ENCODE measurements around the gene TACR2.
"Not testable (repeated sequence)": the region's sequence is repeated elsewhere in the genome, so short reads cannot be mapped to it uniquely, and the experiment has no call there.

TACR2 gene

DNA sequence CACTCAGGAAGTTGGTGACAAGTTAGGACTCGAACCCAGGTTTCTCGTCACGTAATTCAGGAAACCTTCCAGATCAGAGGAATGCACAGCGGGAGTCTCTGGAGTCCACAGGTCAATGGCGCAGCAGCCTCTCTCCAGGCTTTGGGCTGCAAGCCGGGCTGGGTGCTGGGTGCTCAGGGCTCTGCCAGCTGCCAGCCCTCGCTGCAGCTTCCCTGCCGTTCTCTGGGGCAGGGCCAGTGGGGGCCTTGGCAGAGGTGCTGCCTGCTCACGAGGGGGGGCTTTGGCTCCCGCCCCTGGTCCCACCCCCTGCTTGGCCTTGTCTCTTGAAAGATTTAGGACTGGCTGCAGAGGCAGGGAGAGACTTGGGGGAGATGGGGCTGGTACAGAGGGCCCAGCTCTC, at the start of gene TACR2:
TACR2 (minus strand) TSS at position 224 of the 400 bp plus-strand sequence. CDS start 595 bp downstream, outside the sequence.
- DNase-seq: no peak

DNA sequence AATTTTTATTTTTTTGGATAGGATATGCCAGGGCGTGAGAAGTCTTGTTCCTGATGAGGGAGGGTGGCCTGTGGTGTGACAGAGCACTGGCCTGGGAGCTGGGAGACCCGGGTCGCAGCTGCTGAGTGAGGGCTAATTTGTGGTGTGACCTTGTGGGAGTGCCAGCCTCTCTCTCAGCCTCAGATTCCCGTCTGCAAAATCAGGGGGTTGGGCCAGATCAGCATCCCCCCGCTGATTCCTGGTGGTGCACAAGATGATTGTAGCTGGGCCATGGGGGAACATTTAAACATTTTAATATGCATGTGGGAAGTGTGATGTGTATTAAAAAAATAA, 49.4 kb upstream of the TACR2 start:
- DNase-seq: no peak

DNA sequence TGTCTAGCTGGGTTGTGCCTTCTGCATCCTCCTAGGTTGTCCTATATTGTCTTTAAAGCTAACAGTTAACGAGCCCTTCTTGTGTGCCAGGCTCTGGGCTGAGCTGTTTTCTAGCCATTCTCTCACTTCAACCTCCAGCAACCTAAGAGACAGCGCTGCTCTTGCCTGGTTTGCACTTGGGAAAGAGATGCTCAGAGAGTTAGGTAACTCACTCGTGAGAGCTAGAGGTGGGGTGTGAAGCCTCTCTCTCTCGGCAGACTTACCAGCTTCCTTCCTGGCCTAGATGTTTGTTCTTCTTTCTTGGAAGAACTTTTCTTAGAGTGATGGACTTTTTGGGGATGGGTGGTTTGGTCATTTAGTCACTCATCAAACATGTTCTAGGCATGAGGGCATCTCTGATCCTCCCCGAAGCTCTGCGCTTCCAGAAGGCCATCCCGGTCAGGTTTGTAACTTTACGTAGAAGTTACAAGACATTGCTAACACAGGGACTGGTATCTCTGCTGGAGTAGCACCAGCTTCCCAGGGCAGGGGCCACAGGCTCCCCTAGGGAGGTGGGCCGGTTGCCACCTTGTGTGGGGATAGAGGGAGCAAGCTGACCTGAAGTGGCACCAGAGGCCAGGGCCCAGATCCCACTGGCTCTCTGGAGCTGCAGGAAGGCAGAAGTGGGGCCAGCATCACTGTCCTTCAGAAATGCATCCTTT, 48.9 kb upstream of the TACR2 start:
- no peak for DNase-seq

DNA sequence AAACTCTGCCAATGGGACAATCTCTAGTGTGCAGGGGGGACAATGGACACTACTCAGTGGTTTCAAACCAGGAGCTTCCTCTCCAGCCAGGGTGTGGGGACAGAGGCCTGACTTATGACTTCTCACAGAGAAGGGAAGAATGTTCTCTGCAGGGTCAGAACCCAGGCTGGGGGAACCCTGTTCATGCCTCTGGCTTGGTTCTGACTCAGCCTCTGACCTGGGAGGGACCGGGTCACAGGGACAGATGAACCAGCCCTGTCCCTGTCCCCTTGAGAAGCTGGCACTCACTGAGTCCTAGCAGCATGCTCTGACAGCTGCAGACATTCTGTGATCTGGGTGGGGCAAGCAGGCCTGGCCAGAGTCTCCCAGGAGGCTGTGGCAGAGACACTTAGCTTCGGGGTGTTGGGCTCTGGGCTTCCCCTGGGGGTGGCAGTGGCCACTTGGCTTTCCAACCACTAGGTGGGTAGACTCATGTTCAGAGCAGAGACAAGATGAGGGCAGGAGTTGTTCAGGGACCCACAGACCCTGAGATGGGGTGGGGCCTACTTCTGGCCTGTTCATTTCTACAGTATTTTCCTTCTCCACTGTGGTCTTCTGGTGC, 48.2 kb upstream of the TACR2 start:
- no peak for DNase-seq

DNA sequence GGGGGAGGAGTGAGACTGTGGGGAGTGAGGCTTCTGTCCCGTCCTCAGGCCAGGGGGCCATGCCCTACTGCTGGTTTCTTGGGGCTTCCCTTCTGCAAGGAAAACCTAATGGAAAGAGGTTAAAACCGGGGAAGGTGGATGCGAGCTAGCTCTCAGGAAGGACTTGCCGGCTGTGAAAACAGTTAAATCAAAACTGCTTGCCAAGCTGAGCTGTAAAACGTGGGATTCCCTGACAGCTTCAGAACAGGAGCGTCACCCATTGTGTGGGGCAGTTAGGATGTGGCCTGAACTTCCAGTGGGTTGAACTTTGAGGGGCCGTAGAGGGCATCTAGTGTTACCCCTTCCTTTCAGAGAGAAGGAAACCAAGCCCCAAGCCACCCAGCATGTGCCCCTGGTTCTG, 47.7 kb upstream of the TACR2 start:
- DNase-seq: no peak

DNA sequence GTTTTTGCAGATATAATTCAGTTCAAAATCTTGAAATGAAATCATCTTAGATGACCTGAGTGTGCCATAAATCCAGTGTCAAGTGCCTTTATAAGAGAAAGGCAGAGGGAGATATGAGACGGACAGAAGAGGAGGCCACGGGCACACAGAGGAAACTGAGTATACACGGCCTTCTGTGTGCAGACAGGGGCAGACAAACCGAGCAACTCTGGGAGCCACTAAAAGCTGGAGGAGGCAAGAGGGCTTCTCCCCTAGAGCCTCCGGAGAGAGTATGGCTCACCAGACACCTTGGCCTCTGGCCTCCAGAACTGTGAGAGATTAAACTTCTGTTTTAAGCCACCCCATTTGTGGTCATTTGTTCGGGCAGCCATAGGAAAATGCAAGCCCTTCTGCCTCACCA, 47.2 kb upstream of the TACR2 start:
- no peak for DNase-seq

DNA sequence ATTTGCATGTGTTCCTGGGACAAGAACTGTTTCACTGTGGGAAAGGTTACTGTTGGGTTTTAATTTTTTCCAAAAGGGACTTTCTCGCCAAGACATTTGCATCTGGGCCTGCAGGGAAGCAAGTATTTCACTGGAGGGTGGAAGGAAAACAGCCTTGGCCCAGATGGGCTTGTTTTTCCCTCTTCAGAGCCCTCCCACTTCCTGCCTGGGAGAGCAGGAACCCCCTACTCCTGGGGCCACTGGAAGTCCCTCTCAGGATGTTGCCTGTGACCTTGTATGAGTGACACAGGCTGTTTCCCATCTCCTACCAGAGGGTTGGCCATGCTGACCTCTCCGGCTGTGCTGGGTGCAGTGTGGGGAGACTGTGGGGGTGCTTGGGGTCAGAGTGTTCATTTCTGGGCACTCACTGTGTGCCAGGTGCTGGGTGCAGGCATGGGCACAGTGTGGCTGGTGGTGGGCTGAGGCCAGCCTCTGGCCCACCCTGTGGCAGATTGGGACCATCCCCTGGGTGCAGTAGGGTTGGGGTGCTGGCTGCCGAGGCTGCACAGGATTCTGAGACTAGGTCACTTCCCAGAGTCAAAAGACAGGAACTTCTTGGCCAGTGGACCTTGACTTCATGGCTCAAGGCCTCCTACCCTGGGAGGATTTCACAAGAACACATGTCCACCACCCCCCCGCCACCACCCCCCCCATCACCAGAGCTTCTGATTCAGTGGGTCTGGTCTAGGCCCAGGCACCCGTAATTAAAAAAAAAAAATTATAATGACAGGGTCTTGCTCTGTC, 44.7 kb upstream of the TACR2 start:
- DNase-seq: no peak

DNA sequence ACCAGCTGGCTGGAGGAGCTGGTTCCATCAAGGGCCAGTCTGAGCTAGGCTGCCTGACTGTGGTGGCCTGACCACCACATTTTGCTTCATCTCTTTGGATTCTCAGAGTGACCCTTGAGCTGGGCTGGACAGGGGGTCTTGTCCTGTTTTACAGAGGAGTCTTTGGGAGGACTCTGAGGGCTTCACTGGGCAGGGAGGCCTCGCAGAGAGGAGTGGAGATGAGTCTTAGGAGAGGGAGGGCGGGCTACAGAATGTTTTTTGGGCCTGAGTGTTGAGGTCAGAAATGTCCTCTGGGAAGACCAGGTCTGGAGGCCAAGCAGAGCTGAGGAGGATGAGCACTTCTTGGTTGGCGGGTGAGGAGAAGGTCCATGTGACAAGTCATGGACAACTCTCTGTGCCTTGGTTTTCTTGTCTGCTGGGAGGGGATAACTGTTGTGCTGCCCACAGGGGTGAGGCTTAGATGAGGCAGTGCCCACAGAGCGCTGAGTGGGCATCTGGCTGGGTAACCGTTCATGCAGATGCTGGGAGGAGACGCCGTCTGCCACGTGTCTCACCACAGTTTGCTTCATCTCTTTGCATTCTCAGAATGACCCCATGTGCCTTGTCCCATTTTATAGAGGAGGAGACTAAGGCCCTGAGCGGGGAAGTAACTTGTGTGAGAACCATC, 44.0 kb upstream of the TACR2 start:
- DNase-seq: no peak

DNA sequence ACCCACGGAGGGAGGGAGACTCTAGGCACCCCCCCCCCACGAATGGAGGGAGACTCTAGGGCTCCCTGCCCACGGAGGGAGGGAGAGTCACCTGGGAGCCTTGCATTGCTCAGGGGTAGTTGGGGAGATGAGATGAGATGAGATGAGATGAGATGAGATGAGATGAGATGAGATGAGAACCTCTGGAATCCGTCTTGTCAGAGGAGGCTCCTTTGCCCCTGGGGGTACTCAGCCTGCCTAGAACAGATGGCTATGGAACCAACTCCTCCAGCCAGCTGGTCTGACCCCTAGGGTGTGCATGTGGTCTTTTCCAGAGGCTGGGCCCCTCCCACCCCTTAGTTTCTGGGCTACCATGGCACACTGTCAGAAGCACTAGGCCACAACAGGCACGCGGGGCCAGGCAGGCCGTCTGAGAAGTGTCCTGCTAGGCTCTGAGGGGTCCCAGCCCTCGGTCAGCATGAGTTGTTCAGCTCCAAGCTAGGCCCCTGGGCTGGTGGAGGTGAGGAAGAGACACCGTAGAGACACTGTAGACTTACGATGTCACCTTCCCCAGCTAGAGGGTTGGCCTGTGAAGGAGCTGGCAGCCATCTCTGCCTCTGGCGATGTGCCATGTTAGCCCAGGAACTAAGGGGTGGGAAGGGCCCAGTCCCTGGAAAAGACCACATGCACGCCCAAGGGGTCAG, 43.3 kb upstream of the TACR2 start:
- DNase-seq: no peak

DNA sequence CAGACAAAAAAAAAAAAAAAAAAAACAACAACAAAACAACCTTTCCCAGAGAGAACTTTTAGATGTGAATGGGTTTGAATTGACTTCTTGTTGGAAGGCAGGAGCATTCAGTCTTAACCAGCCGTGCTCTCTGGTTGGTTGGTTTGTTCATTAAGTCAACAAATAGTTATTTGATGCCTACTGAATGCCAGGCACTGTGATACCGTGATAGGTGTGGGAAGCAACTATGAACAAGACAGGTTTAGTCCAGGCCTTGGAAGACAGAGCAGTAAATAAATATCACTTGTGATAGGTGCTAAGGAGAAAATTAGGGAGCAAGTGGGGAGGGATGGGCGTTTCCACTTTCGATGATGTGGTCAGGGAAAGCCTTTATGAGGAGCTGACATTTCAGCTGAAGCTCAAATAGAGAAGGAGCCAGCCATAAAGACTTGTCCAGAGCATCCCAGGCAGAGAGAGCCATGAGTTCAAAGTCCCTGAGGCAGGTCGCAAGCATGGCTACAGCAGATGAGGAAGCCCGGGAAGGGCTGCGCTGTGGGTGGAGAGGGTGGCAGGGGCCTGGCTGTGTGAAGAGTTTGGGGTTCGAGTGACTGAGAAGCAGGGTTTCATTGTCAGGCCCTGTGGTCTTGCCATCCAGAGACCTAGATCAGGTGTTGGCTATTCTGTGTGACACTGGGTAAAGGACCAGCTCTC, 42.5 kb upstream of the TACR2 start:
- no peak for DNase-seq

DNA sequence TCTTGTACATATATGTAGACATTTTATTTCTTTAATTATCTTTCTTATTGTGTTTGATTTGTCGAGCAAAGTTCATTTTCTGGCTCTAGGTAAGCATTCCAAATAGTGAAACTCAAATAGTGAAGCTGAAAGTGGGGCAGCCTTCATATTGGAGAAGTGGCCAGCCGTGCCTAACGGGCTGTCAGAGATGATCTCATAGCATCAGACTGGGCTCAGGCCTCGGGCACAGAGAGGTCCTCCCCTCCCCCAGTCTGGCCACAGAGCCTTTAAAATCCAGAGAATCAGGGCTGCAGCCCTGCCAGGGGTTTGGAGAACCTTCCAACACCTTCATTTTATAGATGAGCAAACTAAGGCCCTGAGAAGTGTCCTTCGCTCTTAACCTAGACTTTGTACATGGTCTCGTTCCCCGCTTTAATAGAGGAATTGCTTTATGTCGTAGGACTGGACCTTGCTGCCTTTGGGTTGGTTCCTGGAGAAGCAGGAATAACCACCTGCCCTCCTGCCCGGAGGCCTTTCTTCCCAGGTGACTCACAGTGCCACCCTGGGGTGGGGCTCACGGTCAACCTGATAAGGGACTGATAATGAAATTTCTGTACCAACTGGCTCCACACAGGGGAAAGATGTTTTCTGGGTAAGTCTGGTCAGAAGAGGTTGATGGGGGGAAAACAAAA, 41.8 kb upstream of the TACR2 start:
- DNase-seq: no peak

DNA sequence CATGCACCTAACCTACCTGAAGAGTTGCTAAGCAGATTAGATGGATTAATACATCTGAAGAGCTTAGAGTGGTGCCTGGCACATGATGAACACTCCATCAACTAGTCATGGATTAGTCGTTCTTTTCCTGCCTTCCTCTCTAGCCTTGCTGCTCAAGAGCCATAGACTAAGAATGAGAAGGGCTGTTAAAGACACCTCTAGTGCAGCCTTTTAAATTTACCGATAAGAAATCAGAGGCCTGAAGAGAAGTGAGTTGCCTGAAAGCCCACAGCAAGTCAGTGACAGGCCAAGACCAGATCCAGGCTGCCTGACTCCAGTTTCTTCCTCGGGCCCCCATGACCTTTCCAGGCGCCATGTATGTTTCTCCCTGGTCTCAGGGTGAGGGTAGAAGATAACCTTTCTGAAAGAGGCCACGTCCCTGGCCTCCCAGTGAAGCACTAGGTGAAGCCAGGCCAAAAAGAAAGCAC, 41.1 kb upstream of the TACR2 start:
- DNase-seq: no peak

DNA sequence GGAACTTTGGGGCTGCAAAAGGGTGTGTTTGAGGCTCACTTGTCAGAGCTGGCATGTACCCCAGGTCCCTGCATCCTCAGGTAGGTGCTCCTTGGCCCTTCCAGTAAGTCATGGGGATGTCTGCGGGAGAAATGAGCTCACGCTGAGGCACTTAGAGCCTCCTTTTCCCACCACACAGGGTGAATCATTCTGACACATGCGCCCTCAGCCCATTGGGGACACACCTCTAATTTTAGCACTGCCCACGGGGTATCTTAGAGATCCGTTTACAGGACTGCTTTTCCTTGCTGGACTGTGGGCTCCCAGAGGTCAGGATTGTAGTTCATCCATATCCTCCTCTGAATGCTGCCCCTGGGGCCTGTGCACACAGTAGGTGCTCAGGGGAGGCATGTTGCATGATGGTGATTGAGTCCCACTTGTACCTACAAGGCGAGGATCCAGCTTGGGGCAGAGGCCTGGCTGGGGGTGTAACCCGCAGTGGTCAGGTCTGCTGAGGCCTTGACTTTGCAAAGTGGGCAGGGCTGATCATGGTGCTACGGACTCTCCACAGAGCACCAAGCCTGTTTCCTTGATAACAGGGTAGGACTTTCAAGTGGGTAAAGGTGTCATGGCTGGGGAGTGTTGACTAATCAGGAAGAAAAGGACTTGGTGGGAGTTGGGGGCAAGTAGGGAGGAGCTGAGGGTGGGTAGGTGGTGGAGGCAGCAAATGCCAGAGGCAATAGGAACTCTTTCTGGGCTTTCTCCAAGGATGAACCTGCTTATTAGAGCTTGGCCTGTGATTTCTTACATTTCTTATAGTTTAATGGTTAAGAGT, 40.4 kb upstream of the TACR2 start:
- DNase-seq: no peak

DNA sequence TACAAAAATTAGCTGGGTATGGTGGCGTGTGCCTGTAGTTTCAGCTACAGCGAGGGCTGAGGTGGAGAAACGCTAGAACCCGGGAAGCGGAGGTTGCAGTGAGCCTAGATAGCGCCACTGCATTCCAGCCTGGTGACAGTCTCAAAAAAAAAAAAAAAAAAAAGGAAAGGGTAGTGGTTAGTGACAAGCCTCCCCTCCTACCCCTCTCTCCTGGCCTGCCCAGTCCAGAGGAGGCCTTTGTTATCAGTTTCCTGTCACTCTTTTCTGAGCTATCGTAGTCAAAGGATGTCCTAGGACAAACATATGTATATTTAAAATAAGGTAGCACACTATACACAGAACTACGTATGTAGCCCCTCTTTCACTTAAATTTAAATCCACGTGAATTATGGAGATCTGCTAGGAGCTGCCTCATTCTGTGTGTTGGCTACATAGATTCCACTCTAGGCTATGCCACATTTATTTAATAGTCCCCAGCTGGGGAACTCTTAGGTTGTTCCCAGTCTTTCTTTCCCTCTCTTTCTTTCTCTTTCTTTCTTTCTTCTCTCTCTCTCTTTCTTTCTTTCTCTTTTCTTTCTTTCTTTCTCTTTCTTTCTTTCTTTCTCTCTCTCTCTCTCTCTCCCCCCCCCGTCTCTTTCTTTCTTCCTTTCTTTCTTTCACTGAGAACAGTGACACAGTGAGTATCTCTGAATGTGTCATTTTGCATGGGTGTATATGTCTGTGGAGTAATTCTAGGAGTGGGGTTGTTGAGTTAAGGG, 38.5 kb upstream of the TACR2 start:
- no peak for DNase-seq

DNA sequence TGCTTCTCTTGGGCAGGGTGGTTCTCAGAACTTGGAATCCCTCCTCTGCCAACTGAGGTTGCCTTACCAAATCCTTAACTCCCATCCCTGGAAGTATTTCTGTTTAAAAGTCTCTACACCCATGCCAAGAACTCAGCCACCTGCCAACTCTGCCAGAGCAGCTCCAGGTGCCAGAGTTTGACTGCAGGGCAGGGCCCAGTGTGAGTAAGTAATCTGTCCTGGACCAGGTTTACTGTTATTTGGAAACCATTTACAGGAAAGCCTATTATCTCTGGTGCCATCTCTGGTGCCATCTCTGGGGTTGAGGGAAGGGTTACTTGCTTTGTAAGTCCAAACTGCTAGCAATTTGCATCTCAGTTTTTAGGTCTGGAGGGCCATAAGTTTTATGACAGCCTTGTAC, 37.1 kb upstream of the TACR2 start:
- DNase-seq: no peak

DNA sequence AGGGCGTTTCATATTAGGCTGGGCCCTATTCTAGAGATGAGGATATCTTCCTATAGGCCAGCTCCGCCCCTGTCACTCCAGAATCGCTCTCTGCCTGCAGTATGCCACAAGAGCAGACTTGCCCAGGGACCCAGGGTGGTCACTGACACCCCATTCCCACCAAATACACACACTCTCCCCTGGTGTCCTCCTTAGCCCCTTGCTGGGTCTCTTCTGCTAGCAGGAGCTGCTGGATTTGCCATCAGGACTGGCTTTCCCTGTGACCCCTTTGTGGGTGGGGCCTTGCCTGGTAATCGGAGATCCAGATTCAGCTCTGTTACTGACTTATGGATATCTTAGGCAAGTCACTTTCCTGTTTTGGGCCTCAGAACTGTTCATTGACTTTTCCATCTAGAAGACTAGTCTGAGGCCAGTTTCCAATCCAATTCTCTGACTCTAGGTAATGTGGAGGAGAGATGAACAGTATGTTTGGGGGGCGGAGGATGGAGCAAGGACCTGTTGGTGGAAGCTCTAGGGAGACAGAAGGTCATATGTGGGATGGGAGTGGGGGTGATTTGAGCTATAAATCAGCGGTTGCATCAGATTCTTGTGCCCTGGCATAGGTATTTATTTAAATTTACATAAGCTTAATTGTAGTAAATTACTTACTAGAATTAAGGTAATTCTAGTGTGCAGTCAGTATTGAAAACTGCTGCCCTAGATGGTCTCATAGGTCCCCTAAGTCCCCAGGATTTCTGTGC, 36.1 kb upstream of the TACR2 start:
- DNase-seq: no peak

DNA sequence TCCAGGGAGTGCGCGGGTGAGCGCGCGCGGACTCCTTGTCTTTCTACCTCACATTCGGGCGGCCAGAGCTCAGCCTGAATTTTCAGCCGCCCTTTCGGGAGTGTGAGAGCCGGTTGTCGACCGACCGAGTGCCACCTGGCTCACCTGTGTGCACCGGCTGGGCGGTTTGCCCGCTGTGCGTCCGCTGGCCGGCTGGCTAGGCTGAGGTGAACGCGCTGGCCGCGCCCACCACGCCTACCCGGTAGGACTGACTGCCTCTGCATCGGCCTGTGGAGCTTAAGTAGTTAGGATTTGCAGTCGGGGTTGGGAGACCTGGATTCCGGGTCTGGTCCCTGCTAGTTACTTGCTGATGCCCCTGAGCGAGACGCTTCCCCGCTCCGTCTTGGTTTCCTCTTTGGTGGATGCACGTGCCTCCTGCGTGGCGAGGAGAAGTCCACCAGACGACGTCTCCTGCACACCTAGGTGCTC, 35.1 kb upstream of the TACR2 start:
- no peak for DNase-seq

DNA sequence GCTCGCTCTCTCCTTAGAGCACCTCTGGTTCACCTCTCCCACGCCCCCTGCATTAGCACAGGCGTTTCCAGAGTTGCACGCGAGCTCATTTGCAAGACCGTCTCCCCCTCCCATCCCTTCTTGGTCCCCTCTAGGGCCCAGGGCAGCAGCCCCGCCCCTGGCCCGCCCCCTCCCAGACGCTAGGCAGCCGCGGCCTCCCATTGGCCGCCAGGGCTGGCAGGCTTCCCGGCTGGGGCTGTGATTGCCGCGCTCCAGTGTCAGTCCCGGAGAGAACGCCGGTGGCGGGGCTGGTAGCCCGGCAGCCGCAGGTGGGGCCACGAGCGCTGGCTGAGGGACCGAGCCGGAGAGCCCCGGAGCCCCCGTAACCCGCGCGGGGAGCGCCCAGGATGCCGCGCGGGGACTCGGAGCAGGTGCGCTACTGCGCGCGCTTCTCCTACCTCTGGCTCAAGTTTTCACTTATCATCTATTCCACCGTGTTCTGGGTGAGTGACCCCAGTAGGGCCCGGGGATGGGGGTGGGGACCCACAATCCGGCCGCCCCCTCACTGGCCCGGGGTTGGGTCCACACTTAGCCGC, 34.6 kb upstream of the TACR2 start, which contains the start of gene TSPAN15:
TSPAN15 (plus strand) TSS at position 257 of the 575 bp plus-strand sequence; CDS start at position 387, 130 bp downstream.
- DNase-seq: peak; percentile 91

DNA sequence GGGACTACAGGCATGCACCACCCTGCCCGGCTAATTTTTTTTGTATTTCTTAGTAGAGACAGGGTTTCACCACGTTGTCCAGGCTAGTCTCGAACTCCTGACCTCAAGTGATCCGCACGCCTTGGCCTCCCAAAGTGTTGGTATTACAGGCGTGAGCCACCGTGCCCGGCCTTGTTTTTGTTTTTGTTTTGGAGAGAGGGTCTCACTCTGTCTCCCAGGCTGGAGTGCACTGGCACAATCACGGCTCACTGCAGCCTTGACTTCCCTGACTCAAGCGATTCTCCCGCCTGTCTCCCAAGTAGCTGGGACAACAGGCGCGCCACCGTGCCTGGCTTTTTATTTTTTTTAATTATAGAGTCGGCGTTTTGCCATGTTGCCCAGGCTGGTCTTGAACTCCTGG, 33.7 kb upstream of the TACR2 start:
- not testable (repeated sequence) for DNase-seq
